HUES64 (cell line): ENCODE results near the gene UCHL1.

Source experiments
- H3K27ac ChIP-seq: 2 replicates; pipeline ENCODE4 v1.7.0; 2013; ENCODE audit warnings: low read depth, low read length, inconsistent platforms
- H3K27me3 ChIP-seq: 2 replicates; pipeline ENCODE4 v1.6.1; 2013; ENCODE audit warnings: mild to moderate bottlenecking, low read length; ENCODE audit not compliant: insufficient read depth
- H3K36me3 ChIP-seq: 2 replicates; pipeline ENCODE4 v1.6.1; 2013; ENCODE audit warnings: mild to moderate bottlenecking, low read length; ENCODE audit not compliant: insufficient read depth
- H3K4me1 ChIP-seq: 2 replicates; pipeline ENCODE4 v1.6.1; 2013; ENCODE audit warnings: mild to moderate bottlenecking, low read length, moderate library complexity; ENCODE audit not compliant: insufficient read depth
- H3K4me3 ChIP-seq: 2 replicates; pipeline ENCODE4 v1.5.1; 2013; ENCODE audit warnings: mild to moderate bottlenecking, low read length, moderate library complexity
- H3K9ac ChIP-seq: 2 replicates; pipeline ENCODE4 v1.6.1; 2013; ENCODE audit warnings: mild to moderate bottlenecking, low read depth, low read length
- H3K9me3 ChIP-seq: 2 replicates; pipeline ENCODE4 v1.6.1; 2013; ENCODE audit warnings: low read depth, low read length; ENCODE audit not compliant: insufficient read depth
- WGBS: fragments of 150-250, 120-280 bp; methylation state at CpG from one replicate; pipeline ENCODE4 v1.1.7; 2013; ENCODE audit warnings: missing lambda C conversion rate; 5-methylcytosine and 5-hydroxymethylcytosine counted together

Gene UCHL1

GRCh38 chr4:41241919-41242318 lies 14.8 kb upstream of the UCHL1 start:
- H3K9ac ChIP-seq, result no peak overlapping the region
- H3K4me1 ChIP-seq, result peaks cover 4% of the 10 kb centered on the region; the same call in 1 of the 2 replicates
- H3K27ac ChIP-seq, result no peak overlapping the region
- no peaks in the 10 kb centered on the region for H3K9me3 ChIP-seq
- 89% methylated on average over 1 of the region's 1 CpG for WGBS
- H3K36me3 ChIP-seq, result no peaks in the 10 kb centered on the region
- no peaks in the 10 kb centered on the region for H3K27me3 ChIP-seq
- no peak overlapping the region for H3K4me3 ChIP-seq

GRCh38 chr4:41245983-41246382 lies 10.7 kb upstream of the UCHL1 start:
- no peak overlapping the region for H3K27ac ChIP-seq
- H3K4me1 ChIP-seq, result peaks cover 4% of the 10 kb centered on the region; the same call in 1 of the 2 replicates
- H3K9ac ChIP-seq, result no peak overlapping the region
- WGBS, result 80% methylated on average over 1 of the region's 1 CpG
- no peak overlapping the region for H3K4me3 ChIP-seq
- no peaks in the 10 kb centered on the region for H3K36me3 ChIP-seq
- no peaks in the 10 kb centered on the region for H3K9me3 ChIP-seq
- peaks cover 2% of the 10 kb centered on the region; the same call in 1 of the 2 replicates for H3K27me3 ChIP-seq

- Histone ChIP-seq H3K9me3 (no peaks in the 10 kb centered on the region), H3K36me3 (peaks cover 33% of the 10 kb centered on the region), H3K27me3 (no peaks in the 10 kb centered on the region), H3K4me3 (peak overlapping the region; percentile 92), H3K4me1 (peaks cover 22% of the 10 kb centered on the region), H3K27ac (peak overlapping the region; percentile 72), H3K9ac (peak overlapping the region; percentile 71)
- WGBS, result 4% methylated on average over 10 of the region's 13 CpGs
Measured at GRCh38 chr4:41256131-41256739, 493 bp upstream of the UCHL1 start.

- Histone ChIP-seq H3K4me3 (peak overlapping the region; percentile 92), H3K36me3 (peaks cover 44% of the 10 kb centered on the region), H3K4me1 (peaks cover 22% of the 10 kb centered on the region), H3K9me3 (no peaks in the 10 kb centered on the region), H3K27ac (peak overlapping the region; percentile 93), H3K9ac (peak overlapping the region; percentile 95), H3K27me3 (no peaks in the 10 kb centered on the region)
- under 1% methylated on average over 69 of the region's 69 CpGs for WGBS
Measured at GRCh38 chr4:41257257-41257901, 651 bp downstream of the UCHL1 start.

GRCh38 chr4:41257906-41258305 lies 1.2 kb downstream of the UCHL1 start:
- Histone ChIP-seq H3K27ac (peak overlapping the region; percentile 93; the same call in 1 of the 2 replicates), H3K4me1 (peaks cover 22% of the 10 kb centered on the region), H3K9ac (peak overlapping the region; percentile 95), H3K27me3 (no peaks in the 10 kb centered on the region), H3K9me3 (no peaks in the 10 kb centered on the region), H3K36me3 (peaks cover 50% of the 10 kb centered on the region), H3K4me3 (peak overlapping the region; percentile 92)
- WGBS, result 2% methylated on average over 8 of the region's 11 CpGs

GRCh38 chr4:41258783-41259182 lies 2.1 kb downstream of the UCHL1 start:
- no peaks in the 10 kb centered on the region for H3K27me3 ChIP-seq
- H3K4me1 ChIP-seq, result peaks cover 22% of the 10 kb centered on the region
- WGBS, result 83% methylated on average over 5 of the region's 5 CpGs
- no peaks in the 10 kb centered on the region for H3K9me3 ChIP-seq
- H3K4me3 ChIP-seq, result peak overlapping the region; percentile 92
- H3K9ac ChIP-seq, result peak overlapping the region; percentile 95
- peak overlapping the region; percentile 42 for H3K27ac ChIP-seq
- peaks cover 59% of the 10 kb centered on the region for H3K36me3 ChIP-seq

GRCh38 chr4:41260116-41260733 lies 3.5 kb downstream of the UCHL1 start:
- H3K27me3 ChIP-seq, result no peaks in the 10 kb centered on the region
- H3K27ac ChIP-seq, result no peak overlapping the region
- H3K36me3 ChIP-seq, result peaks cover 73% of the 10 kb centered on the region
- H3K4me1 ChIP-seq, result peaks cover 22% of the 10 kb centered on the region
- H3K4me3 ChIP-seq, result no peak overlapping the region
- H3K9ac ChIP-seq, result no peak overlapping the region
- 95% methylated on average over 9 of the region's 9 CpGs for WGBS
- H3K9me3 ChIP-seq, result no peaks in the 10 kb centered on the region

GRCh38 chr4:41262198-41262597 lies 5.5 kb downstream of the UCHL1 start:
- no peaks in the 10 kb centered on the region for H3K9me3 ChIP-seq
- H3K4me1 ChIP-seq, result peaks cover 13% of the 10 kb centered on the region
- no peak overlapping the region for H3K9ac ChIP-seq
- H3K36me3 ChIP-seq, result peaks cover 93% of the 10 kb centered on the region
- H3K27me3 ChIP-seq, result no peaks in the 10 kb centered on the region
- no peak overlapping the region for H3K4me3 ChIP-seq
- no peak overlapping the region for H3K27ac ChIP-seq
- 97% methylated on average over 6 of the region's 6 CpGs for WGBS

- H3K27ac ChIP-seq, result no peak overlapping the region
- no peaks in the 10 kb centered on the region for H3K9me3 ChIP-seq
- H3K36me3 ChIP-seq, result peaks cover 100% of the 10 kb centered on the region
- no peak overlapping the region for H3K4me3 ChIP-seq
- WGBS, result no CpG with 5 or more reads among the region's 1 CpG
- peaks cover 2% of the 10 kb centered on the region for H3K4me1 ChIP-seq
- H3K9ac ChIP-seq, result no peak overlapping the region
- H3K27me3 ChIP-seq, result no peaks in the 10 kb centered on the region
Measured at GRCh38 chr4:41264212-41264611, 7.5 kb downstream of the UCHL1 start.

GRCh38 chr4:41267997-41268396 lies 11.3 kb downstream of the UCHL1 start:
- Histone ChIP-seq H3K4me1 (no peaks in the 10 kb centered on the region), H3K27ac (no peak overlapping the region), H3K36me3 (peaks cover 71% of the 10 kb centered on the region), H3K4me3 (no peak overlapping the region), H3K9ac (no peak overlapping the region), H3K9me3 (no peaks in the 10 kb centered on the region), H3K27me3 (no peaks in the 10 kb centered on the region)
- 95% methylated on average over 7 of the region's 7 CpGs for WGBS

- 93% methylated on average over 7 of the region's 7 CpGs for WGBS
- Histone ChIP-seq H3K9ac (no peak overlapping the region), H3K4me1 (no peaks in the 10 kb centered on the region), H3K9me3 (no peaks in the 10 kb centered on the region), H3K27ac (no peak overlapping the region), H3K27me3 (no peaks in the 10 kb centered on the region), H3K4me3 (no peak overlapping the region), H3K36me3 (peaks cover 61% of the 10 kb centered on the region)
Measured at GRCh38 chr4:41268721-41269517, 12.2 kb downstream of the UCHL1 start.
